ENCODE data around the gene ARID1B. TPM values are rescaled to one million over a fixed set of nuclear protein-coding genes. Genes with fewer than 3 reads are reported as not detected.

ARID1B gene
- total and polyA plus RNA-seq, 8 donors, result 16.2 to 68.0 (median 42.5) TPM

GRCh38 chr6:157151989-157152388, 374.8 kb downstream of the ARID1B start:
- peaks cover 0 to 8% (median 3%) of the 10 kb centered on the region in 3 donors for H3K36me3 ChIP-seq
- DNase-seq (no peak), FAIRE-seq (no peak), ATAC-seq (peak in 1 of 4 donors; percentile 29)
- H3K4me1 ChIP-seq, result peaks cover 0 to 5% (median 0%) of the 10 kb centered on the region in 3 donors
- TF ChIP-seq CTCF (IDR thresholded peaks at IDR 0.05), result no peak
- WGBS, 2 donors, result 45 to 47% methylated on average over 3 of the region's 3 CpGs
- H3K27ac ChIP-seq, result no peak overlapping the region
- H3K4me3 ChIP-seq, result no peak overlapping the region
- intact Hi-C loops (cut with DNase I), result no loop called here
- H3K27me3 ChIP-seq, result no peaks in the 10 kb centered on the region
- H3K9me3 ChIP-seq, result no peaks in the 10 kb centered on the region

GRCh38 chr6:157152556-157152955, 375.4 kb downstream of the ARID1B start:
- H3K27me3 ChIP-seq, result no peaks in the 10 kb centered on the region
- ATAC-seq (no peak), FAIRE-seq (no peak), DNase-seq (no peak)
- H3K4me3 ChIP-seq, result no peak overlapping the region
- H3K36me3 ChIP-seq, result peaks cover 0 to 13% (median 3%) of the 10 kb centered on the region in 3 donors
- H3K9me3 ChIP-seq, result no peaks in the 10 kb centered on the region
- 71 to 76% methylated on average over 3 of the region's 3 CpGs for WGBS, 2 donors
- intact Hi-C loops (cut with DNase I), result no loop called here
- no peak overlapping the region for H3K27ac ChIP-seq
- no peak for TF ChIP-seq CTCF (IDR thresholded peaks at IDR 0.05)
- H3K4me1 ChIP-seq, result peaks cover 0 to 5% (median 0%) of the 10 kb centered on the region in 3 donors

- FAIRE-seq (no peak), ATAC-seq (peak in 1 of 4 donors; percentile 47), DNase-seq (no peak)
- Histone ChIP-seq H3K36me3 (peaks cover 0 to 5% (median 0%) of the 10 kb centered on the region in 3 donors), H3K9me3 (no peaks in the 10 kb centered on the region), H3K27ac (no peak overlapping the region), H3K4me1 (peaks cover 0 to 5% (median 0%) of the 10 kb centered on the region in 3 donors), H3K4me3 (no peak overlapping the region), H3K27me3 (no peaks in the 10 kb centered on the region)
- WGBS, 2 donors, result 79 to 86% methylated on average over 3 of the region's 3 CpGs
- intact Hi-C loops (cut with DNase I), result no loop called here
- TF ChIP-seq CTCF (IDR thresholded peaks at IDR 0.05), result no peak
Observed at GRCh38 chr6:157155804-157156203, 378.6 kb downstream of the ARID1B start.

GRCh38 chr6:157157258-157157657, 380.1 kb downstream of the ARID1B start:
- intact Hi-C loops (cut with DNase I), result no loop called here
- FAIRE-seq (no peak), ATAC-seq (peak in 1 of 4 donors; percentile 11), DNase-seq (no peak)
- Histone ChIP-seq H3K4me3 (no peak overlapping the region), H3K4me1 (no peaks in the 10 kb centered on the region), H3K36me3 (peaks cover 0 to 5% (median 0%) of the 10 kb centered on the region in 3 donors), H3K27ac (no peak overlapping the region), H3K27me3 (no peaks in the 10 kb centered on the region), H3K9me3 (no peaks in the 10 kb centered on the region)
- WGBS, 2 donors, result 89 to 92% methylated on average over 9 of the region's 9 CpGs
- no peak for TF ChIP-seq CTCF (IDR thresholded peaks at IDR 0.05)

GRCh38 chr6:157158456-157158855, 381.3 kb downstream of the ARID1B start:
- FAIRE-seq (no peak), DNase-seq (no peak), ATAC-seq (no peak)
- H3K27ac ChIP-seq, result no peak overlapping the region
- 90 to 94% methylated on average over 4 of the region's 4 CpGs for WGBS, 2 donors
- no peak for TF ChIP-seq CTCF (IDR thresholded peaks at IDR 0.05)
- no peaks in the 10 kb centered on the region for H3K9me3 ChIP-seq
- H3K36me3 ChIP-seq, result peaks cover 0 to 5% (median 0%) of the 10 kb centered on the region in 3 donors
- intact Hi-C loops (cut with DNase I), result no loop called here
- H3K4me1 ChIP-seq, result no peaks in the 10 kb centered on the region
- H3K4me3 ChIP-seq, result no peak overlapping the region
- no peaks in the 10 kb centered on the region for H3K27me3 ChIP-seq

Data from pancreas (tissue), 10 donors.